SK-N-SH (cell line): ENCODE measurements around the gene KCNH3. TPM values are rescaled to one million over a fixed set of nuclear protein-coding genes. Genes with fewer than 3 reads are reported as not detected.

ENCODE experiments used
- CTCF ChIA-PET: fragments of 300-600, 350-600 bp; formaldehyde crosslinking; extraction: SDS; loops from one replicate; lab custom pipeline; 2021; lab: Yijun Ruan, JAX
- POLR2A ChIA-PET: fragments of 350-600 bp; sonication (Branson Sonifier 250); formaldehyde crosslinking; extraction: SDS; loops from one replicate; lab custom pipeline; 2020; ENCODE audit warnings: antibody characterized with exemption, inconsistent platforms; lab: Yijun Ruan, JAX
- DNase-seq: peaks from one replicate; pipeline ENCODE4 v3.0.0; 2012
- H2AFZ ChIP-seq: fragments of 200-600 bp; sonication (generic); 2 replicates; pipeline ENCODE4 v1.8.1; 2016; ENCODE audit warnings: antibody characterized with exemption, mild to moderate bottlenecking, low read depth
- H3F3A ChIP-seq: fragments of 200-600 bp; sonication (generic); replicated peaks from 2 replicates; pipeline ENCODE3; 2016; ENCODE audit warnings: antibody characterized with exemption, mild to moderate bottlenecking; ENCODE audit not compliant: insufficient read depth
- H3K27ac ChIP-seq, 2 experiments: fragments of 200-500 bp in 1 of 2; fragments of 200-600 bp in 1 of 2; sonication (Bioruptor generic) in 1 of 2; sonication (generic), shearing (Covaris generic) in 1 of 2; 2 replicates each; pipeline versions ENCODE4 v1.5.1 to v1.6.1; 2014 to 2016; ENCODE audit warnings: low read depth in 2 of 2, inconsistent platforms in 1 of 2, low read length in 1 of 2, mild to moderate bottlenecking in 1 of 2, mixed read lengths in 1 of 2
- H3K27me3 ChIP-seq: fragments of 200-600 bp; sonication (generic), shearing (Covaris generic); 2 replicates; pipeline ENCODE4 v1.6.1; 2016; ENCODE audit warnings: mixed run types; ENCODE audit not compliant: insufficient read depth
- H3K36me3 ChIP-seq, 2 experiments: fragments of 200-500 bp in 1 of 2; fragments of 200-600 bp in 1 of 2; sonication (Bioruptor generic) in 1 of 2; sonication (generic) in 1 of 2; replicated peaks in 1 of 2; 2 replicates each; pipeline versions ENCODE3 to v1.5.1; 2014 to 2016; ENCODE audit warnings: low read length in 1 of 2, mild to moderate bottlenecking in 1 of 2; ENCODE audit not compliant: insufficient read depth in 2 of 2, control insufficient read depth in 1 of 2
- H3K4me1 ChIP-seq, 2 experiments: fragments of 200-500 bp in 1 of 2; fragments of 200-600 bp in 1 of 2; sonication (Bioruptor generic) in 1 of 2; sonication (generic), shearing (Covaris generic) in 1 of 2; 2 replicates each; pipeline versions ENCODE4 v1.5.1 to v1.6.1; 2014 to 2016; ENCODE audit warnings: low read depth in 1 of 2, low read length in 1 of 2, mixed run types in 1 of 2; ENCODE audit not compliant: insufficient read depth in 2 of 2, control insufficient read depth in 1 of 2
- H3K4me2 ChIP-seq: fragments of 200-600 bp; sonication (generic), shearing (Covaris generic); 2 replicates; pipeline ENCODE4 v1.6.1; 2017; ENCODE audit warnings: mixed run types
- H3K4me3 ChIP-seq, 2 experiments: fragments of 200-500 bp in 1 of 2; fragments of 200-600 bp in 1 of 2; sonication (Bioruptor generic) in 1 of 2; sonication (generic), shearing (Covaris generic) in 1 of 2; 2 replicates each; pipeline versions ENCODE4 v1.5.1 to v1.8.1; 2014 to 2016; ENCODE audit warnings: low read depth in 2 of 2, inconsistent platforms in 1 of 2, low read length in 1 of 2, mild to moderate bottlenecking in 1 of 2, mixed read lengths in 1 of 2, moderate library complexity in 1 of 2
- H3K79me2 ChIP-seq: fragments of 200-600 bp; sonication (generic); 2 replicates; pipeline ENCODE4 v1.8.1; 2017; ENCODE audit warnings: mild to moderate bottlenecking; ENCODE audit not compliant: insufficient read depth
- H3K9ac ChIP-seq: fragments of 200-600 bp; sonication (generic); 2 replicates; pipeline ENCODE4 v1.6.1; 2017; ENCODE audit warnings: mixed run types
- H3K9me2 ChIP-seq: fragments of 200-600 bp; sonication (generic); 2 replicates; pipeline ENCODE4 v1.6.1; 2017; ENCODE audit warnings: mixed run types
- H3K9me3 ChIP-seq: fragments of 200-600 bp; sonication (generic); 2 replicates; pipeline ENCODE4 v1.6.1; 2017; ENCODE audit warnings: mixed run types, mild to moderate bottlenecking, moderate library complexity
- H4K20me1 ChIP-seq: fragments of 200-600 bp; sonication (generic); 2 replicates; pipeline ENCODE4 v1.6.1; 2017; ENCODE audit warnings: mild to moderate bottlenecking, mixed run types; ENCODE audit not compliant: insufficient read depth
- EP300 ChIP-seq, 2 experiments: IDR thresholded peaks; 2 replicates each; pipeline versions ENCODE4 v1.4.0 to v1.6.1; 2012; ENCODE audit warnings: borderline replicate concordance in 1 of 2, low read depth in 1 of 2, low read length in 1 of 2
- JUND ChIP-seq: IDR thresholded peaks from 2 replicates; pipeline ENCODE4 v1.4.0; 2012
- NRF1 ChIP-seq: IDR thresholded peaks from 2 replicates; pipeline ENCODE4 v1.6.1; 2012; ENCODE audit warnings: low read depth, mild to moderate bottlenecking, low read length
- POLR2AphosphoS5 ChIP-seq: IDR thresholded peaks from 2 replicates; pipeline ENCODE4 v1.6.1; 2012; ENCODE audit warnings: low read depth, low read length
- SIN3A ChIP-seq: IDR thresholded peaks from 2 replicates; pipeline ENCODE4 v1.6.1; 2012; ENCODE audit warnings: low read depth, mild to moderate bottlenecking, low read length, moderate library complexity, borderline replicate concordance
- SMC3 ChIP-seq: IDR thresholded peaks from 2 replicates; pipeline ENCODE4 v1.6.1; 2012; ENCODE audit warnings: low read depth, low read length, improper control_type of control experiment
- TAF1 ChIP-seq: IDR thresholded peaks from 2 replicates; pipeline ENCODE4 v1.6.1; 2012; ENCODE audit warnings: low read depth, mild to moderate bottlenecking, low read length, moderate library complexity, borderline replicate concordance
- TEAD4 ChIP-seq: IDR thresholded peaks from 2 replicates; pipeline ENCODE4 v1.4.0; 2012; ENCODE audit warnings: mild to moderate bottlenecking, borderline replicate concordance; ENCODE audit not compliant: insufficient read depth
- YY1 ChIP-seq: IDR thresholded peaks from 2 replicates; pipeline ENCODE4 v1.4.0; 2012; ENCODE audit warnings: low read depth, mild to moderate bottlenecking
- WGBS: methylation state at CpG from one replicate; pipeline ENCODE4 v1.1.6; 2017; ENCODE audit warnings: low lambda C conversion rate; 5-methylcytosine and 5-hydroxymethylcytosine counted together
- polyA plus RNA-seq, 3 experiments: library from polyadenylated mRNA; depleted of rRNA; stranded (reverse); fragments of >200 nt; gene quantifications; 2 replicates each; pipeline ENCODE4 v1.2.3, GENCODE V29; 2012
- TF ChIP-seq, protein P1 (sequence below): fragments of 150-350 bp; IDR thresholded peaks from 2 replicates; pipeline ENCODE4 v1.6.1; 2017; ENCODE audit warnings: antibody characterized with exemption, low read length, low read depth, borderline replicate concordance
- TF ChIP-seq, protein P2 (sequence below): IDR thresholded peaks from 2 replicates; pipeline ENCODE4; 2012
- TF ChIP-seq, protein P3 (sequence below): fragments of 150-350 bp; IDR thresholded peaks from 2 replicates; pipeline ENCODE4 v1.6.1; 2016; ENCODE audit warnings: mild to moderate bottlenecking, low read depth, low read length
- TF ChIP-seq, protein P4 (sequence below): IDR thresholded peaks from 2 replicates; pipeline ENCODE4 v1.6.1; 2012; ENCODE audit warnings: mild to moderate bottlenecking, low read depth, low read length, moderate library complexity

The KCNH3 gene
- polyA plus RNA-seq, 1 of the 3 experiments (the other 2 are of a cell fraction) = 3.7 TPM

DNA sequence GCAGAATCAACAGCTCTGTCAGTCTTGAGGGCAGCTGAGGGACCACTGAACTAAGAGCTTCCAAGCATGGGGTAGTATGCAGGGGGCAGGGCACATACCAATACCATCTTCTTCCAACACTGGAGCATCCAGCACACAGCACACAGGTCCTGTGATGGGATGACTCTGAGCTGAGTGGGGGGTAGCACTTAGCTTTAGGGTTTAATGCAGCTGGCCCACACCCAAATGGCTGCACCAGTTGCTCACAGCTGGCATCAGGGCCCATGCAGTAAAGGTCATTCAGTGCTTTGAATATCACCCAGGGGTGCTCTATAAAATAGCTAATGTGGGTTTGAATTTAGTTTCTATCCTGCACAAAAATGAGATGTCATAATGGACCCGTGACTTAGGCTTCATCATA is 64.9 kb downstream of the KCNH3 start:
- POLR2A ChIA-PET = no interaction called here
- peaks cover 0 to 2% of the 10 kb centered on the region in 2 experiments; a peak in 1 of 4 replicates for H3K4me1 ChIP-seq
- 86% methylated on average over 1 of the region's 1 CpG for WGBS
- H3K9ac ChIP-seq = no peak overlapping the region
- TF ChIP-seq POLR2AphosphoS5 = no peak
- no peak for TF ChIP-seq SMC3
- no peak for TF ChIP-seq YY1
- TF ChIP-seq, protein P1, sequence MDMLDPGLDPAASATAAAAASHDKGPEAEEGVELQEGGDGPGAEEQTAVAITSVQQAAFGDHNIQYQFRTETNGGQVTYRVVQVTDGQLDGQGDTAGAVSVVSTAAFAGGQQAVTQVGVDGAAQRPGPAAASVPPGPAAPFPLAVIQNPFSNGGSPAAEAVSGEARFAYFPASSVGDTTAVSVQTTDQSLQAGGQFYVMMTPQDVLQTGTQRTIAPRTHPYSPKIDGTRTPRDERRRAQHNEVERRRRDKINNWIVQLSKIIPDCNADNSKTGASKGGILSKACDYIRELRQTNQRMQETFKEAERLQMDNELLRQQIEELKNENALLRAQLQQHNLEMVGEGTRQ = no peak
- no peak for TF ChIP-seq JUND
- TF ChIP-seq, protein P2, sequence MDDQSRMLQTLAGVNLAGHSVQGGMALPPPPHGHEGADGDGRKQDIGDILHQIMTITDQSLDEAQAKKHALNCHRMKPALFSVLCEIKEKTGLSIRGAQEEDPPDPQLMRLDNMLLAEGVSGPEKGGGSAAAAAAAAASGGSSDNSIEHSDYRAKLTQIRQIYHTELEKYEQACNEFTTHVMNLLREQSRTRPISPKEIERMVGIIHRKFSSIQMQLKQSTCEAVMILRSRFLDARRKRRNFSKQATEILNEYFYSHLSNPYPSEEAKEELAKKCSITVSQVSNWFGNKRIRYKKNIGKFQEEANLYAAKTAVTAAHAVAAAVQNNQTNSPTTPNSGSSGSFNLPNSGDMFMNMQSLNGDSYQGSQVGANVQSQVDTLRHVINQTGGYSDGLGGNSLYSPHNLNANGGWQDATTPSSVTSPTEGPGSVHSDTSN = no peak
- TF ChIP-seq, protein P3, sequence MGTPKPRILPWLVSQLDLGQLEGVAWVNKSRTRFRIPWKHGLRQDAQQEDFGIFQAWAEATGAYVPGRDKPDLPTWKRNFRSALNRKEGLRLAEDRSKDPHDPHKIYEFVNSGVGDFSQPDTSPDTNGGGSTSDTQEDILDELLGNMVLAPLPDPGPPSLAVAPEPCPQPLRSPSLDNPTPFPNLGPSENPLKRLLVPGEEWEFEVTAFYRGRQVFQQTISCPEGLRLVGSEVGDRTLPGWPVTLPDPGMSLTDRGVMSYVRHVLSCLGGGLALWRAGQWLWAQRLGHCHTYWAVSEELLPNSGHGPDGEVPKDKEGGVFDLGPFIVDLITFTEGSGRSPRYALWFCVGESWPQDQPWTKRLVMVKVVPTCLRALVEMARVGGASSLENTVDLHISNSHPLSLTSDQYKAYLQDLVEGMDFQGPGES = no peak
- TF ChIP-seq SIN3A = no peak
- no peak for TF ChIP-seq TAF1
- no peak for TF ChIP-seq TEAD4
- no peak for TF ChIP-seq EP300 (IDR thresholded peaks at IDR 0.05; ENCODE audit: borderline replicate concordance in 1 of 2, low read depth in 1 of 2, low read length in 1 of 2)
- TF ChIP-seq, protein P4, sequence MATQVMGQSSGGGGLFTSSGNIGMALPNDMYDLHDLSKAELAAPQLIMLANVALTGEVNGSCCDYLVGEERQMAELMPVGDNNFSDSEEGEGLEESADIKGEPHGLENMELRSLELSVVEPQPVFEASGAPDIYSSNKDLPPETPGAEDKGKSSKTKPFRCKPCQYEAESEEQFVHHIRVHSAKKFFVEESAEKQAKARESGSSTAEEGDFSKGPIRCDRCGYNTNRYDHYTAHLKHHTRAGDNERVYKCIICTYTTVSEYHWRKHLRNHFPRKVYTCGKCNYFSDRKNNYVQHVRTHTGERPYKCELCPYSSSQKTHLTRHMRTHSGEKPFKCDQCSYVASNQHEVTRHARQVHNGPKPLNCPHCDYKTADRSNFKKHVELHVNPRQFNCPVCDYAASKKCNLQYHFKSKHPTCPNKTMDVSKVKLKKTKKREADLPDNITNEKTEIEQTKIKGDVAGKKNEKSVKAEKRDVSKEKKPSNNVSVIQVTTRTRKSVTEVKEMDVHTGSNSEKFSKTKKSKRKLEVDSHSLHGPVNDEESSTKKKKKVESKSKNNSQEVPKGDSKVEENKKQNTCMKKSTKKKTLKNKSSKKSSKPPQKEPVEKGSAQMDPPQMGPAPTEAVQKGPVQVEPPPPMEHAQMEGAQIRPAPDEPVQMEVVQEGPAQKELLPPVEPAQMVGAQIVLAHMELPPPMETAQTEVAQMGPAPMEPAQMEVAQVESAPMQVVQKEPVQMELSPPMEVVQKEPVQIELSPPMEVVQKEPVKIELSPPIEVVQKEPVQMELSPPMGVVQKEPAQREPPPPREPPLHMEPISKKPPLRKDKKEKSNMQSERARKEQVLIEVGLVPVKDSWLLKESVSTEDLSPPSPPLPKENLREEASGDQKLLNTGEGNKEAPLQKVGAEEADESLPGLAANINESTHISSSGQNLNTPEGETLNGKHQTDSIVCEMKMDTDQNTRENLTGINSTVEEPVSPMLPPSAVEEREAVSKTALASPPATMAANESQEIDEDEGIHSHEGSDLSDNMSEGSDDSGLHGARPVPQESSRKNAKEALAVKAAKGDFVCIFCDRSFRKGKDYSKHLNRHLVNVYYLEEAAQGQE = no peak
- TF ChIP-seq NRF1 = no peak
- TF ChIP-seq, all 33 proteins: peak for 0
- H3K9me3 ChIP-seq = no peaks in the 10 kb centered on the region
- no peaks in the 10 kb centered on the region for H3K9me2 ChIP-seq
- no peak overlapping the region for H2AFZ ChIP-seq
- H3K27ac ChIP-seq = no peak overlapping the region
- H4K20me1 ChIP-seq = no peaks in the 10 kb centered on the region
- H3K36me3 ChIP-seq = peaks cover 4% of the 10 kb centered on the region in 2 experiments
- H3K4me3 ChIP-seq = no peak overlapping the region
- no peaks in the 10 kb centered on the region for H3K27me3 ChIP-seq
- no peaks in the 10 kb centered on the region for H3K79me2 ChIP-seq
- H3F3A ChIP-seq = no peaks in the 10 kb centered on the region
- no peak for DNase-seq
- CTCF ChIA-PET = interaction anchor here (1.0 to 2.5 kb wide), 4 partner anchors 20 to 246 kb away, joined by 3 to 10 read pairs (median 8); partner anchors contain the start of genes PRPF40B and TMBIM6
- H3K4me2 ChIP-seq = no peak overlapping the region
